ENCODE data around the gene UNC45A. TPM values are rescaled to one million over a fixed set of nuclear protein-coding genes. Genes with fewer than 3 reads are reported as not detected.

The UNC45A gene
- total RNA-seq, 1 donor from 2014 or later, result 70.9 TPM

DNA sequence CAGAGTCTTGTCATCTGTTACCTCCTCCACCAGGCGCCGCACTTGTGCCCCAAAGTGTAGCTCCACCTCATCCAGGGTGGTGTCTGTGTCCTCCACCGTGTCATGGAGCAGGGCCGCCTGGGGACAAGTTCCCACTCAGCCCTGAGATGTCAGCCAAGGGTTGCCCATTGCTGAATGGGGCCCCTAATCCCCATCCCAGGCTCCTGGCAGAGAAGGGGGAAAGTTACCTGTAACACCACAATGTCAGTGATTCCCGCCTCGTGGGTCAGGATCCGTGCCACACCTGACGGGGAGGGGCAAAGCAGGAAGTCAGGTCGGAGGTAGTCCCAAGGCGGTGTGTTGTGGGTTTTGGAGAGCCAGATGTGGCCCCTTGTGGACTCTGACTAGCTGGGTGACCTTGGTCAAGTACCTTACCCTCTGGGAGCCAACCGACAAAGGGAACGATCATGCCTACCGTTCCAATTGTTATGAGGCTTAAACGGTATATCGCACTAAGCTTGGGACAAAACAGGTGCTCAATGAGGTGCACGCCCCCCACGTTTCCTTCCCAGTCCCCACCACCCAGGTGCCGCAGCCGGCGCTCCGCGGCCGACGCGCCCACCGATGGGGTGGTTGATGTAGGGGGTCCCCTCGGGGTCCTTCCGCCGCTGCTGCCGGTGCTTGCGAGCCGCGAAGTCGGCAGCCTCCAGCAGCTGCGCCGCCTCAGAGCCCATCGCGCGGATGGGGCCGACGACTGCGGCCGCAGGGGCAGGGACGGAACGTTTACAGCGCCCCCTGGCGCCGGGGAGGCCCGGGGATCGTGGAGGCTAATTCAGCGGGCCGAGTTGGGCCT lies 3.0 kb upstream of the UNC45A start, which contains the start of gene HDDC3:
Gene HDDC3, minus strand, starts transcription at position 722 of the 832 bp plus-strand sequence. Its CDS starts 9 bp downstream, at position 713.
- TF ChIP-seq, protein P1, sequence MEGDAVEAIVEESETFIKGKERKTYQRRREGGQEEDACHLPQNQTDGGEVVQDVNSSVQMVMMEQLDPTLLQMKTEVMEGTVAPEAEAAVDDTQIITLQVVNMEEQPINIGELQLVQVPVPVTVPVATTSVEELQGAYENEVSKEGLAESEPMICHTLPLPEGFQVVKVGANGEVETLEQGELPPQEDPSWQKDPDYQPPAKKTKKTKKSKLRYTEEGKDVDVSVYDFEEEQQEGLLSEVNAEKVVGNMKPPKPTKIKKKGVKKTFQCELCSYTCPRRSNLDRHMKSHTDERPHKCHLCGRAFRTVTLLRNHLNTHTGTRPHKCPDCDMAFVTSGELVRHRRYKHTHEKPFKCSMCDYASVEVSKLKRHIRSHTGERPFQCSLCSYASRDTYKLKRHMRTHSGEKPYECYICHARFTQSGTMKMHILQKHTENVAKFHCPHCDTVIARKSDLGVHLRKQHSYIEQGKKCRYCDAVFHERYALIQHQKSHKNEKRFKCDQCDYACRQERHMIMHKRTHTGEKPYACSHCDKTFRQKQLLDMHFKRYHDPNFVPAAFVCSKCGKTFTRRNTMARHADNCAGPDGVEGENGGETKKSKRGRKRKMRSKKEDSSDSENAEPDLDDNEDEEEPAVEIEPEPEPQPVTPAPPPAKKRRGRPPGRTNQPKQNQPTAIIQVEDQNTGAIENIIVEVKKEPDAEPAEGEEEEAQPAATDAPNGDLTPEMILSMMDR (IDR thresholded peaks at IDR 0.05), result peak; percentile 93
- DNase-seq (ENCODE audit: low spot score), result no peak
- Mint-ChIP-seq H3K36me3 (ENCODE audit: low read depth) (no peaks in the 10 kb centered on the region), H3K9me3 (ENCODE audit: low read depth) (no peaks in the 10 kb centered on the region), H3K4me1 (ENCODE audit: low read depth) (peaks cover 32% of the 10 kb centered on the region), H3K27ac (ENCODE audit: unreplicated experiment) (peak within 1 kb of the TSS; percentile 91), H3K27me3 (ENCODE audit: low read depth) (no peaks in the 10 kb centered on the region), H3K4me3 (ENCODE audit: unreplicated experiment) (peak within 1 kb of the TSS; percentile 88)

DNA sequence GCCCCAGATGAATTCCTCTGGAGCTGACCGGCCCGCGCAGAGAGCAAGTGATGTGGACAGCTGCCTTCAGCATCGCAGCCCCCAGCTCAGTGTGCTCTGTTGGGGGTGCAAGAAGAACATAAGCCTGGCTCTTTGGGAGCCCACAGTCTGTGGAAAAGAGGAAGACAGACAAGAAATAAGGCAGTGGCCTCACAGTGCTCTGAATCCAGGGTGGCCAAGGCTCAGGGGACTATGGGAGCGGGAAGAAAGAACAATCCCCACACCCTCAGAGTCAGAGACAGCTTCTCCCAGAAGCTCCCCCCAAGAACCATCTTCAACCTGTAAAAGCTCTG lies 2.5 kb upstream of the UNC45A start:
- DNase-seq (ENCODE audit: low spot score), result no peak
- Mint-ChIP-seq H3K36me3 (ENCODE audit: low read depth) (no peaks in the 10 kb centered on the region), H3K9me3 (ENCODE audit: low read depth) (no peaks in the 10 kb centered on the region), H3K27me3 (ENCODE audit: low read depth) (no peaks in the 10 kb centered on the region), H3K27ac (ENCODE audit: unreplicated experiment) (peak overlapping the region; percentile 91), H3K4me3 (ENCODE audit: unreplicated experiment) (peak overlapping the region; percentile 88), H3K4me1 (ENCODE audit: low read depth) (peaks cover 32% of the 10 kb centered on the region)
- TF ChIP-seq, protein P1 (IDR thresholded peaks at IDR 0.05), result peak; percentile 51

DNA sequence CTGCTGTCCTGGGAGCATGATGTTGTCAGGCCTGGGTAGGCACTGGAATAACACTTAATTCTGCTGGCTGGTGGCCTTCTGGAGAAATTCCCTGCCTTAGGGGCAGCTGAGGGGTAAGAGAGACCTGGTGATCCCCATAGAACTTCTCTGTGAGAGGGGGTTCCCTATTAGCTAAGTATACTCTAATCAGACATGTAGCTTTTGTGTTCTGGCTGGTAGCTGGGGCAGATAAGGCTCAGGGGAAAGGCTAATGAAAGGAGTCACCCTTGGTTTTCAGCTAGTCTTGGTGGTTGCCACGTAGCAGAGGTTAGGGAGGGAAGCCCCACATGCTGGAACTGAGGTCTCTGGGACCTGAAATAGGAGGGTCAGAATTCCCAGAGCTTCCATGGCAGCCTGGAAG lies 1.8 kb upstream of the UNC45A start:
- Mint-ChIP-seq H3K4me3 (ENCODE audit: unreplicated experiment) (no peak overlapping the region), H3K36me3 (ENCODE audit: low read depth) (peaks cover 1% of the 10 kb centered on the region), H3K27me3 (ENCODE audit: low read depth) (no peaks in the 10 kb centered on the region), H3K4me1 (ENCODE audit: low read depth) (peaks cover 32% of the 10 kb centered on the region), H3K27ac (ENCODE audit: unreplicated experiment) (no peak overlapping the region), H3K9me3 (ENCODE audit: low read depth) (no peaks in the 10 kb centered on the region)
- no peak for DNase-seq (ENCODE audit: low spot score)
- TF ChIP-seq, protein P1 (IDR thresholded peaks at IDR 0.05), result no peak

DNA sequence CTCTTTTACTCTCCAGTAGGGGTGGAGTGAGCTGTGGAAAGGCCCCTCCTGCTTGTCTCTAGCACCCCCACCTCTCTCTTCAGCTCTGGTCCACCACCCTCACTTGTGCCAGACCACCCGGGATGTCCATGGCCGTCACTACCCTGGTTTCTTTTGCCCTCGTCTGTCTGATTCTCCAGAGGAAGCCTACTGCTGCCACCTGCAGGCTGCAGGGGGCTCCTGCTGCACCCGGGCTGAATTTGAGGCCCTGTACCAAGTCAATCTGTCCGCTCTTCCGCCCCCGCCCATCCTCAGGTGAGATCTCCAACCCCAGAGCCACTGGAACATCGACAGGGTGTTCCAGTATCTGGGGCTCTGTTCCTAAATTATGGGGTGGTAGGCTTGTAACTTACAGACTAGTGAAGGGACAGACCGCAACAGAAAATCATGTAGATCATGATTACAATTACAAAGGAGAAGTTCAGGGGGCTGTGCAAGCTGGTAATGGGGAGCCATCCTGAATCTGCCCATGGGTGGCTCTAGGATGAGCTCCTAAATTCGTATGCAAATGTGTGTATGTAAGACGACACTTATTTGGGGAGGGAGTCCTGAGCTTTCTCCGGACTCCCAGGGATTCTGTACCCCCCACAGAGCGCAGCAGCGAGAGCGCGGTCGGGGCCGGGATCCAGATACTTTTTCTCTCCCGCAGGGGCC lies 683 bp upstream of the UNC45A start:
- Mint-ChIP-seq H3K4me1 (ENCODE audit: low read depth) (peaks cover 32% of the 10 kb centered on the region), H3K27ac (ENCODE audit: unreplicated experiment) (peak overlapping the region; percentile 83), H3K27me3 (ENCODE audit: low read depth) (no peaks in the 10 kb centered on the region), H3K4me3 (ENCODE audit: unreplicated experiment) (peak overlapping the region; percentile 83), H3K9me3 (ENCODE audit: low read depth) (no peaks in the 10 kb centered on the region), H3K36me3 (ENCODE audit: low read depth) (peaks cover 2% of the 10 kb centered on the region)
- no peak for DNase-seq (ENCODE audit: low spot score)
- TF ChIP-seq, protein P1 (IDR thresholded peaks at IDR 0.05), result peak; percentile 91

- Mint-ChIP-seq H3K9me3 (ENCODE audit: low read depth) (no peaks in the 10 kb centered on the region), H3K27me3 (ENCODE audit: low read depth) (no peaks in the 10 kb centered on the region), H3K36me3 (ENCODE audit: low read depth) (peaks cover 16% of the 10 kb centered on the region), H3K4me1 (ENCODE audit: low read depth) (peaks cover 26% of the 10 kb centered on the region), H3K27ac (ENCODE audit: unreplicated experiment) (no peak overlapping the region), H3K4me3 (ENCODE audit: unreplicated experiment) (peak overlapping the region; percentile 83)
- TF ChIP-seq, protein P1 (IDR thresholded peaks at IDR 0.05), result no peak
- no peak for DNase-seq (ENCODE audit: low spot score)
These were observed 1.7 kb downstream of the UNC45A start for GRCh38 chr15:90936823-90937222.
